Common myeloid progenitor, CD34-positive (primary cell): Measurements from ENCODE around the gene BRSK2.

Source experiments
- CTCF ChIA-PET: fragments of 350-600 bp; sonication (Branson Sonifier 250); formaldehyde crosslinking; loops from one replicate; lab custom pipeline; 2021; ENCODE audit warnings: antibody characterized with exemption; lab: Charles Lee
- POLR2A ChIA-PET: fragments of 350-600 bp; sonication (Branson Sonifier 250); formaldehyde crosslinking; loops from one replicate; lab custom pipeline; 2021; ENCODE audit warnings: antibody characterized with exemption; lab: Charles Lee
- DNase-seq, 3 donors: peaks; one replicate each; pipeline versions ENCODE4 v3.0.0 to v3.0.0-alpha.2; 2013
- H3K27ac ChIP-seq, 2 experiments: 1 replicate in 1 of 2; 2 replicates in 1 of 2; pipeline ENCODE4 v1.7.0; 2013; ENCODE audit warnings: inconsistent platforms in 2 of 2, low read length in 2 of 2, mild to moderate bottlenecking in 2 of 2, low read depth in 1 of 2, moderate library complexity in 1 of 2; ENCODE audit not compliant: severe bottlenecking in 2 of 2, insufficient read depth in 1 of 2, poor library complexity in 1 of 2
- H3K27me3 ChIP-seq, 5 experiments: replicated peaks in 2 of 5; 1 replicate in 3 of 5; 2 replicates in 2 of 5; pipeline versions ENCODE4 v1.6.1 to v1.7.0; 2013; ENCODE audit warnings: low read length in 4 of 5, mild to moderate bottlenecking in 2 of 5, moderate library complexity in 2 of 5, inconsistent platforms in 1 of 5; ENCODE audit not compliant: insufficient read depth in 5 of 5, control insufficient read depth in 4 of 5
- H3K36me3 ChIP-seq, 4 experiments: 1 replicate in 2 of 4; 2 replicates in 2 of 4; pipeline versions ENCODE4 v1.6.1 to v1.7.0; 2013; ENCODE audit warnings: low read length in 3 of 4, control low read depth in 1 of 4, mild to moderate bottlenecking in 1 of 4; ENCODE audit not compliant: control insufficient read depth in 4 of 4, insufficient read depth in 4 of 4
- H3K4me1 ChIP-seq, 4 experiments: 1 replicate in 3 of 4; 2 replicates in 1 of 4; pipeline versions ENCODE4 v1.6.1 to v1.7.1; 2013; ENCODE audit warnings: low read length in 3 of 4, mild to moderate bottlenecking in 3 of 4, control low read depth in 1 of 4, inconsistent platforms in 1 of 4, moderate library complexity in 1 of 4; ENCODE audit not compliant: control insufficient read depth in 4 of 4, insufficient read depth in 4 of 4; ENCODE audit errors: control extremely low read depth in 1 of 4
- H3K4me3 ChIP-seq, 7 experiments: 1 replicate in 4 of 7; 2 replicates in 3 of 7; pipeline versions ENCODE4 v1.5.1 to v1.7.0; 2013; ENCODE audit warnings: mild to moderate bottlenecking in 7 of 7, low read length in 6 of 7, moderate library complexity in 6 of 7, inconsistent platforms in 2 of 7, low read depth in 2 of 7, control low read depth in 1 of 7; ENCODE audit not compliant: insufficient read depth in 4 of 7, control insufficient read depth in 1 of 7; ENCODE audit errors: extremely low read depth in 1 of 7
- H3K9me3 ChIP-seq, 5 experiments: 1 replicate in 4 of 5; 2 replicates in 1 of 5; pipeline versions ENCODE4 v1.6.1 to v1.7.1; 2013; ENCODE audit warnings: low read length in 4 of 5, mild to moderate bottlenecking in 2 of 5, inconsistent platforms in 1 of 5, low read depth in 1 of 5, moderate library complexity in 1 of 5; ENCODE audit not compliant: control insufficient read depth in 4 of 5, insufficient read depth in 2 of 5; ENCODE audit errors: control extremely low read depth in 1 of 5
- WGBS: methylation state at CpG from one replicate; pipeline ENCODE4 v1.1.5; 2013; ENCODE audit not compliant: insufficient coverage; 5-methylcytosine and 5-hydroxymethylcytosine counted together

BRSK2 gene

GRCh38 chr11:1403078-1403620, 13.4 kb downstream of the BRSK2 start:
- ChIA-PET CTCF (no interaction called here), POLR2A (no interaction called here)

GRCh38 chr11:1403721-1404460, 14.2 kb downstream of the BRSK2 start:
- no peak overlapping the region for H3K4me3 ChIP-seq
- peaks cover 0 to 5% (median 0%) of the 10 kb centered on the region in 5 experiments for H3K27me3 ChIP-seq
- no peaks in the 10 kb centered on the region for H3K36me3 ChIP-seq
- H3K9me3 ChIP-seq, result no peaks in the 10 kb centered on the region
- CTCF ChIA-PET, result no interaction called here
- WGBS, result 91% methylated on average over 15 of the region's 23 CpGs
- POLR2A ChIA-PET, result no interaction called here
- no peak overlapping the region for H3K27ac ChIP-seq
- DNase-seq, result no peak
- H3K4me1 ChIP-seq, result peaks cover 0 to 2% (median 0%) of the 10 kb centered on the region in 4 experiments

More at GRCh38 chr11:1403078-1403620, 13.4 kb downstream of the BRSK2 start:
- Histone ChIP-seq H3K9me3 (no peaks in the 10 kb centered on the region), H3K36me3 (no peaks in the 10 kb centered on the region), H3K4me3 (no peak overlapping the region), H3K27ac (no peak overlapping the region), H3K27me3 (peaks cover 0 to 5% (median 0%) of the 10 kb centered on the region in 5 experiments), H3K4me1 (peaks cover 0 to 2% (median 0%) of the 10 kb centered on the region in 4 experiments)
- DNase-seq, result no peak
- WGBS, result 96% methylated on average over 14 of the region's 16 CpGs

GRCh38 chr11:1404461-1405185, 14.9 kb downstream of the BRSK2 start:
- DNase-seq, result no peak
- no peaks in the 10 kb centered on the region for H3K36me3 ChIP-seq
- WGBS, result 80% methylated on average over 19 of the region's 25 CpGs
- no peak overlapping the region for H3K27ac ChIP-seq
- peaks cover 0 to 5% (median 0%) of the 10 kb centered on the region in 5 experiments for H3K27me3 ChIP-seq
- POLR2A ChIA-PET, result no interaction called here
- CTCF ChIA-PET, result no interaction called here
- no peak overlapping the region for H3K4me3 ChIP-seq
- H3K9me3 ChIP-seq, result no peaks in the 10 kb centered on the region
- peaks cover 0 to 2% (median 0%) of the 10 kb centered on the region in 4 experiments for H3K4me1 ChIP-seq

GRCh38 chr11:1405186-1406020, 15.7 kb downstream of the BRSK2 start:
- POLR2A ChIA-PET, result no interaction called here

GRCh38 chr11:1406571-1407485, 17.1 kb downstream of the BRSK2 start:
- H3K27ac ChIP-seq, result no peak overlapping the region

More at GRCh38 chr11:1405186-1406020, 15.7 kb downstream of the BRSK2 start:
- Histone ChIP-seq H3K27me3 (peaks cover 0 to 5% (median 0%) of the 10 kb centered on the region in 5 experiments), H3K4me3 (no peak overlapping the region), H3K9me3 (no peaks in the 10 kb centered on the region), H3K27ac (no peak overlapping the region), H3K36me3 (no peaks in the 10 kb centered on the region), H3K4me1 (peaks cover 0 to 2% (median 0%) of the 10 kb centered on the region in 4 experiments)
- no peak for DNase-seq
- WGBS, result 88% methylated on average over 22 of the region's 24 CpGs
- CTCF ChIA-PET, result no interaction called here

GRCh38 chr11:1407668-1408067, 17.9 kb downstream of the BRSK2 start:
- WGBS, result 96% methylated on average over 7 of the region's 8 CpGs

More at GRCh38 chr11:1406571-1407485, 17.1 kb downstream of the BRSK2 start:
- no peak overlapping the region for H3K4me3 ChIP-seq
- no peak for DNase-seq
- no peaks in the 10 kb centered on the region for H3K4me1 ChIP-seq
- ChIA-PET POLR2A (no interaction called here), CTCF (no interaction called here)
- H3K27me3 ChIP-seq, result no peaks in the 10 kb centered on the region
- H3K9me3 ChIP-seq, result no peaks in the 10 kb centered on the region
- H3K36me3 ChIP-seq, result no peaks in the 10 kb centered on the region
- 94% methylated on average over 27 of the region's 31 CpGs for WGBS

More at GRCh38 chr11:1407668-1408067, 17.9 kb downstream of the BRSK2 start:
- Histone ChIP-seq H3K27ac (no peak overlapping the region), H3K36me3 (no peaks in the 10 kb centered on the region), H3K4me3 (no peak overlapping the region), H3K27me3 (no peaks in the 10 kb centered on the region), H3K4me1 (no peaks in the 10 kb centered on the region), H3K9me3 (no peaks in the 10 kb centered on the region)
- no peak for DNase-seq
- ChIA-PET CTCF (no interaction called here), POLR2A (no interaction called here)
